Lower leg skin (tissue), 3 donors: ENCODE data around the gene TATDN2.

ENCODE experiments used
- CTCF ChIP-seq, 3 donors: fragments of 450-650 bp; IDR thresholded peaks; one replicate each; pipeline ENCODE4 v1.5.1; 2016; ENCODE audit warnings: antibody characterized with exemption in 3 of 3, mild to moderate bottlenecking in 3 of 3, moderate library complexity in 2 of 3
- POLR2A ChIP-seq, 2 donors: fragments of 450-650 bp; IDR thresholded peaks; one replicate each; pipeline ENCODE4 v1.6.1; 2016 to 2017; ENCODE audit warnings: antibody characterized with exemption in 2 of 2, mild to moderate bottlenecking in 1 of 2, moderate library complexity in 1 of 2

- TF ChIP-seq CTCF (IDR thresholded peaks at IDR 0.05) (no peak), POLR2A (IDR thresholded peaks at IDR 0.05) (no peak)
These were observed 42.1 kb upstream of the TATDN2 start for GRCh38 chr3:10206166-10206511.
